H1 (cell line): ENCODE measurements around the gene QRICH1. TPM values are rescaled to one million over a fixed set of nuclear protein-coding genes. Genes with fewer than 3 reads are reported as not detected.

Experiments used
- CTCF ChIA-PET: fragments of 300-600 bp; sonication (Branson Sonifier 250); formaldehyde crosslinking; loops from one replicate; lab custom pipeline; 2021; ENCODE audit not compliant: partially characterized antibody; lab: Charles Lee
- POLR2A ChIA-PET: fragments of 300-600 bp; sonication (Branson Sonifier 250); formaldehyde crosslinking; loops from one replicate; lab custom pipeline; 2021; ENCODE audit warnings: inconsistent platforms; ENCODE audit not compliant: partially characterized antibody; lab: Charles Lee
- DNase-seq, 2 experiments: peaks; one replicate each; pipeline versions ENCODE4 v3.0.0 to v3.0.0-alpha.2; 2010 to 2022; ENCODE audit warnings: low spot score in 2 of 2, low read depth in 1 of 2, mixed read lengths in 1 of 2
- FAIRE-seq: peaks from 2 replicates; lab custom pipeline; 2011; peaks lifted over from hg19 to GRCh38; lab: Jason Lieb, UNC
- H2AFZ ChIP-seq: 2 replicates; pipeline ENCODE4 v1.8.1; 2012; ENCODE audit warnings: low read length, inconsistent platforms
- H2AK5ac ChIP-seq: 2 replicates; pipeline ENCODE4 v1.6.1; 2013; ENCODE audit warnings: low read depth, low read length
- H2BK120ac ChIP-seq: replicated peaks from 2 replicates; pipeline ENCODE3; 2013; ENCODE audit warnings: low read depth, low read length, inconsistent platforms
- H2BK12ac ChIP-seq: 2 replicates; pipeline ENCODE4 v1.6.1; 2013; ENCODE audit warnings: low read depth, low read length
- H2BK15ac ChIP-seq: 2 replicates; pipeline ENCODE4 v1.6.1; 2013; ENCODE audit warnings: low read length
- H2BK20ac ChIP-seq: 2 replicates; pipeline ENCODE4 v1.6.1; 2013; ENCODE audit warnings: low read length
- H2BK5ac ChIP-seq: 2 replicates; pipeline ENCODE4 v1.6.1; 2013; ENCODE audit warnings: low read depth, low read length
- H3K14ac ChIP-seq: 2 replicates; pipeline ENCODE4 v1.6.1; 2013; ENCODE audit warnings: inconsistent platforms; ENCODE audit not compliant: insufficient read length
- H3K18ac ChIP-seq: 2 replicates; pipeline ENCODE4 v1.6.1; 2013; ENCODE audit warnings: low read length; ENCODE audit errors: extremely low read depth
- H3K23ac ChIP-seq: 2 replicates; pipeline ENCODE4 v1.6.1; 2013; ENCODE audit warnings: inconsistent platforms; ENCODE audit not compliant: insufficient read length
- H3K23me2 ChIP-seq: 2 replicates; pipeline ENCODE4 v1.6.1; 2013; ENCODE audit warnings: low read depth, low read length
- H3K27ac ChIP-seq: 2 replicates; pipeline ENCODE4 v1.6.1; 2011; ENCODE audit warnings: low read depth, low read length, inconsistent platforms
- H3K27me3 ChIP-seq, 4 experiments: replicated peaks in 1 of 4; 1 replicate in 1 of 4; 2 replicates in 3 of 4; pipeline versions ENCODE4 v1.6.1 to v1.8.1; 2011 to 2013; ENCODE audit warnings: low read length in 3 of 4, mild to moderate bottlenecking in 3 of 4, inconsistent platforms in 2 of 4, mixed read lengths in 2 of 4, moderate library complexity in 1 of 4; ENCODE audit not compliant: control insufficient read depth in 3 of 4, insufficient read depth in 3 of 4; ENCODE audit errors: extremely low read depth in 1 of 4
- H3K36me3 ChIP-seq, 4 experiments: 2 replicates each; pipeline versions ENCODE4 v1.6.1 to v1.8.1; 2011 to 2013; ENCODE audit warnings: mild to moderate bottlenecking in 4 of 4, low read length in 3 of 4, moderate library complexity in 2 of 4, control low read depth in 1 of 4, inconsistent platforms in 1 of 4; ENCODE audit not compliant: insufficient read depth in 4 of 4, control insufficient read depth in 2 of 4
- H3K4ac ChIP-seq: replicated peaks from 2 replicates; pipeline ENCODE3; 2013; ENCODE audit warnings: low read length, low read depth, mixed read lengths, inconsistent platforms; ENCODE audit not compliant: insufficient read length
- H3K4me1 ChIP-seq, 4 experiments: replicated peaks in 1 of 4; 1 replicate in 1 of 4; 2 replicates in 3 of 4; pipeline versions ENCODE4 v1.6.1 to v1.8.1; 2011 to 2013; ENCODE audit warnings: low read length in 3 of 4, inconsistent platforms in 2 of 4, mixed read lengths in 1 of 4; ENCODE audit not compliant: insufficient read depth in 4 of 4, control insufficient read depth in 3 of 4
- H3K4me2 ChIP-seq, 2 experiments: 2 replicates each; pipeline versions ENCODE4 v1.6.1 to v1.8.1; 2011 to 2013; ENCODE audit warnings: low read depth in 2 of 2, low read length in 2 of 2, control low read depth in 1 of 2, inconsistent platforms in 1 of 2, mild to moderate bottlenecking in 1 of 2; ENCODE audit not compliant: insufficient read depth in 1 of 2
- H3K4me3 ChIP-seq, 4 experiments: fragments of 200-600, 300-600 bp in 1 of 4; sonication (generic), shearing (Covaris generic), sonication (Bioruptor Twin) in 1 of 4; 2 replicates each; pipeline versions ENCODE4 v1.5.1 to v1.8.1; 2011 to 2016; ENCODE audit warnings: low read length in 4 of 4, low read depth in 3 of 4, control low read depth in 2 of 4, inconsistent platforms in 2 of 4, mild to moderate bottlenecking in 2 of 4, mixed read lengths in 1 of 4, moderate library complexity in 1 of 4; ENCODE audit not compliant: insufficient read depth in 2 of 4; ENCODE audit errors: extremely low read depth in 1 of 4
- H3K56ac ChIP-seq: replicated peaks from 2 replicates; pipeline ENCODE3; 2013; ENCODE audit warnings: low read depth, mild to moderate bottlenecking, mixed read lengths, low read length, inconsistent platforms; ENCODE audit not compliant: insufficient read length
- H3K79me1 ChIP-seq: 2 replicates; pipeline ENCODE4 v1.6.1; 2013; ENCODE audit warnings: low read depth, low read length, control low read depth
- H3K79me2 ChIP-seq, 2 experiments: 2 replicates each; pipeline versions ENCODE4 v1.6.1 to v1.8.1; 2012 to 2013; ENCODE audit warnings: low read length in 2 of 2, mild to moderate bottlenecking in 2 of 2, inconsistent platforms in 1 of 2; ENCODE audit not compliant: insufficient read depth in 2 of 2, control insufficient read depth in 1 of 2
- H3K9ac ChIP-seq, 4 experiments: replicated peaks in 1 of 4; 1 replicate in 1 of 4; 2 replicates in 3 of 4; pipeline versions ENCODE4 v1.6.1 to v1.8.1; 2011 to 2013; ENCODE audit warnings: low read depth in 3 of 4, low read length in 3 of 4, control low read depth in 2 of 4, mild to moderate bottlenecking in 2 of 4, moderate library complexity in 2 of 4, inconsistent platforms in 1 of 4; ENCODE audit errors: extremely low read depth in 1 of 4
- H3K9me3 ChIP-seq, 2 experiments: 2 replicates each; pipeline versions ENCODE4 v1.6.1 to v1.8.1; 2012 to 2013; ENCODE audit warnings: mild to moderate bottlenecking in 2 of 2, moderate library complexity in 2 of 2, control low read depth in 1 of 2, inconsistent platforms in 1 of 2, low read depth in 1 of 2, low read length in 1 of 2, mixed read lengths in 1 of 2; ENCODE audit not compliant: insufficient read depth in 2 of 2
- H4K20me1 ChIP-seq, 2 experiments: replicated peaks in 1 of 2; 2 replicates each; pipeline versions ENCODE3 to v1.8.1; 2011 to 2013; ENCODE audit warnings: inconsistent platforms in 2 of 2, low read length in 2 of 2, mild to moderate bottlenecking in 1 of 2; ENCODE audit not compliant: insufficient read depth in 2 of 2, control insufficient read depth in 1 of 2
- H4K5ac ChIP-seq: 2 replicates; pipeline ENCODE4 v1.6.1; 2013; ENCODE audit warnings: low read length, low read depth, mixed read lengths, inconsistent platforms; ENCODE audit not compliant: insufficient read length
- H4K8ac ChIP-seq: 2 replicates; pipeline ENCODE4 v1.8.0; 2013; ENCODE audit warnings: mild to moderate bottlenecking, moderate library complexity, low read length, inconsistent platforms; ENCODE audit not compliant: insufficient read depth; ENCODE audit errors: extremely low read depth
- H4K91ac ChIP-seq: replicated peaks from 2 replicates; pipeline ENCODE3; 2013; ENCODE audit warnings: low read length, mixed read lengths, inconsistent platforms; ENCODE audit not compliant: insufficient read length
- CBX5 ChIP-seq: fragments of 300-800, 300-1000 bp; sonication (generic); IDR thresholded peaks from 2 replicates; pipeline ENCODE4 v1.7.1; 2016; ENCODE audit warnings: antibody characterized with exemption, low read length, low read depth
- RAD21 ChIP-seq, 2 experiments: IDR thresholded peaks in 1 of 2; conservative IDR thresholded peaks in 1 of 2; 2 replicates each; pipeline ENCODE4 v1.6.1; 2011; ENCODE audit warnings: low read depth in 2 of 2, low read length in 2 of 2, improper control_type of control experiment in 1 of 2, inconsistent platforms in 1 of 2, mild to moderate bottlenecking in 1 of 2, moderate library complexity in 1 of 2
- RXRA ChIP-seq: IDR thresholded peaks from 2 replicates; pipeline ENCODE4 v1.6.1; 2011; ENCODE audit warnings: low read depth, mild to moderate bottlenecking, low read length, moderate library complexity; ENCODE audit not compliant: insufficient read depth
- SIRT6 ChIP-seq: IDR thresholded peaks from one replicate; pipeline ENCODE4 v1.7.1; 2012; ENCODE audit warnings: low read length, inconsistent platforms
- YY1 ChIP-seq: IDR thresholded peaks from 2 replicates; pipeline ENCODE4 v1.6.1; 2011; ENCODE audit warnings: low read depth, mild to moderate bottlenecking, low read length
- ZNF274 ChIP-seq: IDR thresholded peaks from 2 replicates; pipeline ENCODE4 v1.7.0; 2012; ENCODE audit warnings: low read length, borderline replicate concordance; ENCODE audit errors: extremely low read depth
- WGBS, 2 experiments: shearing (Covaris generic) in 1 of 2; methylation state at CpG; one replicate each; pipeline versions ENCODE4 v1.1.6 to v1.1.7; 2013 to 2015; ENCODE audit warnings: low lambda C conversion rate in 2 of 2, mixed read lengths in 2 of 2, inconsistent platforms in 1 of 2, low coverage in 1 of 2, missing lambda C conversion rate in 1 of 2; ENCODE audit not compliant: insufficient replicate concordance in 2 of 2, insufficient coverage in 1 of 2, insufficient read length in 1 of 2; ENCODE audit errors: extremely low coverage in 1 of 2, missing lambda C conversion rate in 1 of 2; 5-methylcytosine and 5-hydroxymethylcytosine counted together
- polyA plus RNA-seq, 7 experiments: library from polyadenylated mRNA; depleted of rRNA in 3 of 7; stranded (reverse) in 5 of 7; unstranded in 2 of 7; fragments of >200 nt in 5 of 7; fragments of 200-250 nt in 2 of 7; gene quantifications; 1 replicate in 5 of 7; 2 replicates in 1 of 7; 4 replicates in 1 of 7; pipeline versions ENCODE4 v1.2.1 to v1.2.3, GENCODE V29; 2011 to 2013; ENCODE audit warnings: missing spikeins in 2 of 7, mixed read lengths in 2 of 7
- total RNA-seq: library from RNA; stranded (reverse); fragmentation: NEBNext Ultra II Directional; extraction: Animal tissue kit (Norgen Biotek cat#: 25700); gene quantifications from 2 replicates; pipeline ENCODE4 v1.2.1, GENCODE V29; 2021

The QRICH1 gene
- total and polyA plus RNA-seq, 2 of the 8 experiments (the other 6 are each of a cell fraction or from before 2014, with no cell fraction given): 128 to 142 TPM

DNA sequence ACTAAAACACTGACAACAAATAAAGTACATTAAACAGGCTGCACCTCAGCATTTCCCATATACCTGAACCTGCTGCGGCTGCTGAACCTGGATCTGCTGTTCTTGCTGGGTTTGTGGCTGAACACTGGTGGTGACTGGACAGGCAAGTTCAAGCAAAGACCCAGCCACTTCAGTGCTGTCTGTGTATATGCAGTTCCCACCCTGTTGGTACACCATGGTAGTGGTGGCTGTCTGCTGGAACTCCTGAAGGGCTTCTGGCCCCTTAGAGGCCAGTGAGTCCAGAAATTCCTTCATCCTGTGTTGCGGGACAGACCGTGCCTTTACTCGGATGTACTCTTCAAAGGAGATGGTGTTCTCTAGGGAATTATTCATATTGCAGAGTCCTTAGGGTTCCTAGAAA is 17.2 kb downstream of the QRICH1 start:
- 100% methylated on average over 4 of the region's 4 CpGs; no CpG with 5 or more reads in 1 of the 2 experiments for WGBS, 2 experiments
- FAIRE-seq: no peak
- Histone ChIP-seq H3K79me1 (peaks cover 5% of the 10 kb centered on the region), H4K20me1 (peaks cover 6 to 15% of the 10 kb centered on the region in 2 experiments), H3K4me2 (no peak overlapping the region), H3K23ac (no peak overlapping the region), H2BK12ac (no peak overlapping the region), H3K9ac (no peak overlapping the region), H3K9me3 (no peaks in the 10 kb centered on the region), H3K23me2 (no peaks in the 10 kb centered on the region), H2AFZ (no peak overlapping the region), H4K91ac (no peak overlapping the region), H3K4ac (no peak overlapping the region), H3K79me2 (peaks cover 0 to 45% of the 10 kb centered on the region in 2 experiments; a peak in 3 of 4 replicates), H2BK15ac (no peak overlapping the region), H3K4me3 (no peak overlapping the region), H2BK20ac (no peak overlapping the region), H4K5ac (no peak overlapping the region), H2AK5ac (no peak overlapping the region), H3K27ac (no peak overlapping the region), H2BK5ac (no peak overlapping the region), H4K8ac (no peak overlapping the region; the same call in 1 of the 2 replicates), H3K18ac (no peak overlapping the region), H3K56ac (no peak overlapping the region), H3K36me3 (peaks cover 13 to 57% (median 42%) of the 10 kb centered on the region in 4 experiments), H3K27me3 (no peaks in the 10 kb centered on the region), H2BK120ac (no peak overlapping the region), H3K4me1 (no peaks in the 10 kb centered on the region), H3K14ac (no peak overlapping the region)
- POLR2A ChIA-PET: interaction anchor here (1.3 to 3.7 kb wide), 2 partner anchors 16 to 35 kb away, joined by 3 to 13 read pairs; partner anchors contain the start of gene QRICH1
- TF ChIP-seq YY1 (no peak), RAD21 (IDR thresholded peaks at IDR 0.05 in 1 of 2, conservative IDR thresholded peaks at IDR 0.05 in 1 of 2; ENCODE audit: low read depth in 2 of 2, low read length in 2 of 2) (no peak), SIRT6 (no peak), RXRA (no peak), ZNF274 (no peak), CBX5 (no peak)
- CTCF ChIA-PET: interaction anchor here (0.8 kb wide), 1 partner anchor 56 kb away, joined by 3 read pairs; the partner anchor contains the start of gene LAMB2
- DNase-seq: no peak
